GM12878 (cell line): Measurements from ENCODE around the gene ITGB3BP.

Experiments used
- CTCF ChIP-seq, 3 experiments: IDR thresholded peaks in 2 of 3; conservative IDR thresholded peaks in 1 of 3; 2 replicates each; pipeline ENCODE4 v1.5.1; 2011; ENCODE audit warnings: low read depth in 3 of 3, low read length in 3 of 3, mild to moderate bottlenecking in 3 of 3, control low read depth in 2 of 3, moderate library complexity in 2 of 3, inconsistent platforms in 1 of 3, mixed read lengths in 1 of 3; ENCODE audit not compliant: control insufficient read depth in 2 of 3, insufficient read depth in 1 of 3; ENCODE audit errors: extremely low read depth in 1 of 3
- RCOR1 ChIP-seq: conservative IDR thresholded peaks from 2 replicates; pipeline ENCODE4 v1.6.1; 2012; ENCODE audit warnings: low read depth, low read length, improper control_type of control experiment
- SIX5 ChIP-seq: IDR thresholded peaks from 2 replicates; pipeline ENCODE4 v1.6.1; 2011; ENCODE audit warnings: mild to moderate bottlenecking, low read depth, low read length, moderate library complexity; ENCODE audit not compliant: severe bottlenecking
- TARDBP ChIP-seq: IDR thresholded peaks from 2 replicates; pipeline ENCODE4 v1.6.1; 2016; ENCODE audit warnings: borderline replicate concordance
- USF1 ChIP-seq: IDR thresholded peaks from 2 replicates; pipeline ENCODE4 v1.6.1; 2011; ENCODE audit warnings: borderline replicate concordance, low read depth, mild to moderate bottlenecking, moderate library complexity, mixed read lengths, low read length; ENCODE audit not compliant: insufficient read depth; ENCODE audit errors: extremely low read length

- TF ChIP-seq RCOR1, result no peak
- no peak for TF ChIP-seq SIX5
- TF ChIP-seq USF1, result no peak
- TF ChIP-seq CTCF (IDR thresholded peaks at IDR 0.05 in 2 of 3, conservative IDR thresholded peaks at IDR 0.05 in 1 of 3; ENCODE audit: control insufficient read depth in 2 of 3, extremely low read depth in 1 of 3, insufficient read depth in 1 of 3, low read depth in 3 of 3, low read length in 3 of 3), result no peak
- no peak for TF ChIP-seq TARDBP
Measured at GRCh38 chr1:63487336-63488065, 35.5 kb downstream of the ITGB3BP start.
